ENCODE results near the gene ME3. TPM values are rescaled to one million over a fixed set of nuclear protein-coding genes. Genes with fewer than 3 reads are reported as not detected.
A peak's percentile ranks its signal among the peaks of the same experiment; 100 is the strongest.

Gene ME3
- total RNA-seq, 1 experiment from 2014 or later, result 1.8 TPM

DNA sequence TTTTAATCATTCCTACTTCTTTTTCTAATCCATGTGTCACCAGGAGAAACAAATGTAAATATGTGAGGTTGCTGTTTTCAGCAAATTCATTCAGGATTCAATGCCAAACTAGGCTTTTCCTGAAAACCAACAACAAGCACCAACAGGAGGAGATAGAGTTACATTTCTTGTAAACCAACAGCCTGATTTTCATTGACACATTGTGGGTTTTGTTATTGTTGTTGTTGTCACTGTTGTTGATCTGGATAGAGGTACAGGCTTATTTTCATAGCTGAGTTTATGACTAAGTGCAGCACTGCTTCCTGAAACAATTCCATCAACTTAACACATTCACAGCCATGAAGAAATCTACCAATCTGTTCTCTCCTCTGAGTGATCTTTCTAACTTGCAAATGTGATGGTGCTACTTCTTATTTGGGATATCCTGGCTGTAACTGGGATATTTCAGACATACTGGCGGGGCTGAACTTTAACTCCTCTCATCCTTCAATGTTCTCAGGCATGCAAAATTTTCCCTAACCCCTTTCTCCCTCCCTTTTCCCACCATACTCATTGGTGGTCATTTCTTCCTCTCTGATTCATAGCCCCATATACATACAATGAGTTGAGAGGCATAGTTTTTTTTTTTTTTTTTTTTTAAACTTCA is 65.5 kb downstream of the ME3 start:
- TF ChIP-seq STAT6 (CRISPR knock-in tag; conservative IDR thresholded peaks at IDR 0.05; ENCODE audit: low read depth), result no peak
- TF ChIP-seq KAT7 (CRISPR knock-in tag; IDR thresholded peaks at IDR 0.05; ENCODE audit: borderline replicate concordance), result no peak
- TF ChIP-seq, protein P1, sequence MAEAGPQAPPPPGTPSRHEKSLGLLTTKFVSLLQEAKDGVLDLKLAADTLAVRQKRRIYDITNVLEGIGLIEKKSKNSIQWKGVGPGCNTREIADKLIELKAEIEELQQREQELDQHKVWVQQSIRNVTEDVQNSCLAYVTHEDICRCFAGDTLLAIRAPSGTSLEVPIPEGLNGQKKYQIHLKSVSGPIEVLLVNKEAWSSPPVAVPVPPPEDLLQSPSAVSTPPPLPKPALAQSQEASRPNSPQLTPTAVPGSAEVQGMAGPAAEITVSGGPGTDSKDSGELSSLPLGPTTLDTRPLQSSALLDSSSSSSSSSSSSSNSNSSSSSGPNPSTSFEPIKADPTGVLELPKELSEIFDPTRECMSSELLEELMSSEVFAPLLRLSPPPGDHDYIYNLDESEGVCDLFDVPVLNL (CRISPR knock-in tag; IDR thresholded peaks at IDR 0.05; ENCODE audit: borderline replicate concordance, low read depth), result no peak
- TF ChIP-seq, protein P2, sequence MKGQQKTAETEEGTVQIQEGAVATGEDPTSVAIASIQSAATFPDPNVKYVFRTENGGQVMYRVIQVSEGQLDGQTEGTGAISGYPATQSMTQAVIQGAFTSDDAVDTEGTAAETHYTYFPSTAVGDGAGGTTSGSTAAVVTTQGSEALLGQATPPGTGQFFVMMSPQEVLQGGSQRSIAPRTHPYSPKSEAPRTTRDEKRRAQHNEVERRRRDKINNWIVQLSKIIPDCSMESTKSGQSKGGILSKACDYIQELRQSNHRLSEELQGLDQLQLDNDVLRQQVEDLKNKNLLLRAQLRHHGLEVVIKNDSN (CRISPR knock-in tag; IDR thresholded peaks at IDR 0.05), result no peak
- TF ChIP-seq, protein P3, sequence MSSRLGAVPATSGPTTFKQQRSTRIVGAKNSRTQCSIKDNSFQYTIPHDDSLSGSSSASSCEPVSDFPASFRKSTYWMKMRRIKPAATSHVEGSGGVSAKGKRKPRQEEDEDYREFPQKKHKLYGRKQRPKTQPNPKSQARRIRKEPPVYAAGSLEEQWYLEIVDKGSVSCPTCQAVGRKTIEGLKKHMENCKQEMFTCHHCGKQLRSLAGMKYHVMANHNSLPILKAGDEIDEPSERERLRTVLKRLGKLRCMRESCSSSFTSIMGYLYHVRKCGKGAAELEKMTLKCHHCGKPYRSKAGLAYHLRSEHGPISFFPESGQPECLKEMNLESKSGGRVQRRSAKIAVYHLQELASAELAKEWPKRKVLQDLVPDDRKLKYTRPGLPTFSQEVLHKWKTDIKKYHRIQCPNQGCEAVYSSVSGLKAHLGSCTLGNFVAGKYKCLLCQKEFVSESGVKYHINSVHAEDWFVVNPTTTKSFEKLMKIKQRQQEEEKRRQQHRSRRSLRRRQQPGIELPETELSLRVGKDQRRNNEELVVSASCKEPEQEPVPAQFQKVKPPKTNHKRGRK (CRISPR knock-in tag; IDR thresholded peaks at IDR 0.05; ENCODE audit: borderline replicate concordance), result no peak
- TF ChIP-seq CREB1 (CRISPR knock-in tag; IDR thresholded peaks at IDR 0.05), result no peak
- no peak for TF ChIP-seq MYBL2 (CRISPR knock-in tag; IDR thresholded peaks at IDR 0.05)
- TF ChIP-seq CBFB (CRISPR knock-in tag; IDR thresholded peaks at IDR 0.05; ENCODE audit: low read depth), result no peak
- no peak for TF ChIP-seq ZBTB21 (CRISPR knock-in tag; IDR thresholded peaks at IDR 0.05; ENCODE audit: borderline replicate concordance)
- no peak for TF ChIP-seq ZSCAN18 (CRISPR knock-in tag; IDR thresholded peaks at IDR 0.05)
- TF ChIP-seq TEAD1 (CRISPR knock-in tag; IDR thresholded peaks at IDR 0.05), result no peak
- TF ChIP-seq ERG (CRISPR knock-in tag; IDR thresholded peaks at IDR 0.05), result no peak
- no peak for TF ChIP-seq FOXP4 (CRISPR knock-in tag; IDR thresholded peaks at IDR 0.05)
- no peak for TF ChIP-seq ZNF232 (CRISPR knock-in tag; IDR thresholded peaks at IDR 0.05)
- no peak for TF ChIP-seq FOXJ3 (CRISPR knock-in tag; IDR thresholded peaks at IDR 0.05; ENCODE audit: borderline replicate concordance)
- no peak for DNase-seq (ENCODE audit: low spot score)
- POLR2A ChIA-PET, result no interaction called here
- no peak overlapping the region for H3K4me3 Mint-ChIP-seq
- H3K4me1 Mint-ChIP-seq, result peaks cover 26% of the 10 kb centered on the region
- no peaks in the 10 kb centered on the region; the same call in 1 of the 2 replicates for H3K36me3 Mint-ChIP-seq
- H3K27ac Mint-ChIP-seq, result peak overlapping the region; percentile 64
- CTCF ChIA-PET, result interaction anchor here (1.9 kb wide), 1 partner anchor 65 kb away, joined by 13 read pairs; the partner anchor contains the start of gene ME3
- no peaks in the 10 kb centered on the region for H3K27me3 Mint-ChIP-seq (ENCODE audit: low read depth)
- 0 out of 2 replicates have a peak, but pooled peaks cover 3% of the 10 kb centered on the region for H3K9me3 Mint-ChIP-seq
- ATAC-seq, result no peak
